Measurements from ENCODE around the gene NCAPD3. TPM values are rescaled to one million over a fixed set of nuclear protein-coding genes. Genes with fewer than 3 reads are reported as not detected.

The NCAPD3 gene
- total RNA-seq, 1 donor from 2014 or later: 25.4 TPM

- Mint-ChIP-seq H3K27ac (ENCODE audit: unreplicated experiment) (no peak overlapping the region), H3K9me3 (ENCODE audit: unreplicated experiment) (no peaks in the 10 kb centered on the region), H3K27me3 (ENCODE audit: unreplicated experiment) (peaks cover 1% of the 10 kb centered on the region), H3K4me1 (ENCODE audit: unreplicated experiment) (peaks cover 22% of the 10 kb centered on the region), H3K4me3 (ENCODE audit: unreplicated experiment) (no peak overlapping the region), H3K36me3 (ENCODE audit: low read depth, unreplicated experiment) (peaks cover 4% of the 10 kb centered on the region)
- TF ChIP-seq CTCF (IDR thresholded peaks at IDR 0.05; ENCODE audit: unreplicated experiment): no peak
- no peak for DNase-seq (ENCODE audit: low spot score)
Measured at GRCh38 chr11:134264966-134265764, 41.4 kb upstream of the NCAPD3 start.

DNA sequence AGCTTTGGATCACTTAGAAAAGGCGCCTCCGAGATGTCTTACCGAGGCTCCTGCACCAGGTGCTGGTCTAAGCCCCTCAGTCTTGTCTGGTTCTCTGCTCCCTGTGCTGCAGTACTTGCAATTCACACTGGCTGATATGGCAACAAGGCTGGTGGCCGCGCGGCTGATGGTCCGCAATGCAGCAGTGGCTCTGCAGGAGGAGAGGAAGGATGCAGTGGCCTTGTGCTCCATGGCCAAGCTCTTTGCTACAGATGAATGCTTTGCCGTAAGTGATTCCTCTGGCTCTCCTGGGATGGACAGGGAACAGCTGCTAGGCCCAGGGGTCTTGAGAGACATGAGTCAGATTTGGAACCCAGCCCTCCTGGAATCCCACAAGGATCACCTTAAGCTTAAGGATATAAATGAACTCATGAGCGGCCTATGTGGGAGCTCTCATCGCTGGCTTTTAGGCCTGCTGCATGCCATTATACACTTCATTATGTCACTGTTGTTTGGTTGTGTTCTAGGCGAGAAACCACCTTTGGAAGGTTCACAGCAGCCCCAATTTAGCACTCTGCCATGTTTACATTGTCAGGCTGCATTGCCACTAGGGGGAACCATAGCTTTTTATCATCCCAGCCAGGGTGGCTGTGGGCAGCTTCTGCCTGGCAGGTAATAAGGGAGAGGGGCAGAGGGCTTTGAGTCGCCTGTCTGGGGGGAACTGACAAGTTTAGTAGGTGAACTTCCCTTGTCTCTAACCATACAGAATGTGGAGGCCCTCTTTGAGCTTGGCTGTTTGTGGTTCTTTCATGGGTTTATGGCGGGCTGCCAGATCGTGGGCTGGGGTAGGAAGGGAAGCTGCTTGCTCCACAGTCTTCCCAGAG is 38.1 kb upstream of the NCAPD3 start:
- peak; percentile 43 for DNase-seq (ENCODE audit: low spot score)
- Mint-ChIP-seq H3K27me3 (ENCODE audit: unreplicated experiment) (peaks cover 1% of the 10 kb centered on the region), H3K27ac (ENCODE audit: unreplicated experiment) (no peak overlapping the region), H3K36me3 (ENCODE audit: low read depth, unreplicated experiment) (peaks cover 13% of the 10 kb centered on the region), H3K4me1 (ENCODE audit: unreplicated experiment) (peaks cover 18% of the 10 kb centered on the region), H3K9me3 (ENCODE audit: unreplicated experiment) (no peaks in the 10 kb centered on the region), H3K4me3 (ENCODE audit: unreplicated experiment) (no peak overlapping the region)
- peak; percentile 58 for TF ChIP-seq CTCF (IDR thresholded peaks at IDR 0.05; ENCODE audit: unreplicated experiment)

DNA sequence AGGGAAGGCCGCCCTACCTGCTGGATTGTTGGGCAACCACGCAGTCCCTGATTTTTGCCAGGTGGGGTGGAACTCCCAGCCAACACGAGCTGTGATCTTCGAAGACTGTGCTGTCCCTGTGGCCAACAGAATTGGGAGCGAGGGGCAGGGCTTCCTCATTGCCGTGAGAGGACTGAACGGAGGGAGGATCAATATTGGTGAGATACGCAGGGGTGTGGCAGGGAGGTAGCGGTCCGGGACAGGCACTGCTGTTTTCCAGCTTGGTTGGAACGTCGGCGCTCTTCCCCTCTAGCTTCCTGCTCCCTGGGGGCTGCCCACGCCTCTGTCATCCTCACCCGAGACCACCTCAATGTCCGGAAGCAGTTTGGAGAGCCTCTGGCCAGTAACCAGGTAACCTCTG is 37.2 kb upstream of the NCAPD3 start:
- Mint-ChIP-seq H3K4me1 (ENCODE audit: unreplicated experiment) (peaks cover 12% of the 10 kb centered on the region), H3K36me3 (ENCODE audit: low read depth, unreplicated experiment) (peaks cover 13% of the 10 kb centered on the region), H3K9me3 (ENCODE audit: unreplicated experiment) (no peaks in the 10 kb centered on the region), H3K27me3 (ENCODE audit: unreplicated experiment) (peaks cover 1% of the 10 kb centered on the region), H3K27ac (ENCODE audit: unreplicated experiment) (no peak overlapping the region), H3K4me3 (ENCODE audit: unreplicated experiment) (no peak overlapping the region)
- no peak for TF ChIP-seq CTCF (IDR thresholded peaks at IDR 0.05; ENCODE audit: unreplicated experiment)
- DNase-seq (ENCODE audit: low spot score): no peak

- H3K27ac Mint-ChIP-seq (ENCODE audit: unreplicated experiment): peak overlapping the region; percentile 15
- H3K4me1 Mint-ChIP-seq (ENCODE audit: unreplicated experiment): peaks cover 12% of the 10 kb centered on the region
- no peaks in the 10 kb centered on the region for H3K9me3 Mint-ChIP-seq (ENCODE audit: unreplicated experiment)
- peaks cover 1% of the 10 kb centered on the region for H3K27me3 Mint-ChIP-seq (ENCODE audit: unreplicated experiment)
- H3K4me3 Mint-ChIP-seq (ENCODE audit: unreplicated experiment): no peak overlapping the region
- TF ChIP-seq CTCF (IDR thresholded peaks at IDR 0.05; ENCODE audit: unreplicated experiment): no peak
- peaks cover 13% of the 10 kb centered on the region for H3K36me3 Mint-ChIP-seq (ENCODE audit: low read depth, unreplicated experiment)
- DNase-seq (ENCODE audit: low spot score): no peak
Measured at GRCh38 chr11:134260503-134260902, 36.7 kb upstream of the NCAPD3 start.

All from endothelial cell (in vitro differentiated cells).